ENCODE data around the gene TSG101.

GRCh38 chr11:18493310-18493709, 33.4 kb downstream of the TSG101 start:
- TF ChIP-seq CTCF (IDR thresholded peaks at IDR 0.05; ENCODE audit: low read length) (no peak), EZH2 (IDR thresholded peaks at IDR 0.05; ENCODE audit: borderline replicate concordance, low read length) (no peak)

All from OCI-LY1 (cell line).